CD14-positive monocyte (primary cell): ENCODE results near the gene CEACAM1. TPM values are rescaled to one million over a fixed set of nuclear protein-coding genes. Genes with fewer than 3 reads are reported as not detected.

Source experiments
- DNase-seq, 3 donors: peaks; one replicate each; pipeline ENCODE4 v3.0.0-alpha.2; 2011 to 2022
- H2AFZ ChIP-seq: 2 replicates; pipeline ENCODE4 v1.6.0; 2012; ENCODE audit warnings: mild to moderate bottlenecking, low read depth, low read length, inconsistent platforms; ENCODE audit not compliant: insufficient read depth, poor library complexity, severe bottlenecking
- H3K27ac ChIP-seq, 2 donors: 1 replicate in 1 of 2; 2 replicates in 1 of 2; pipeline ENCODE4 v1.5.1; 2012 to 2013; ENCODE audit warnings: low read length in 2 of 2, control low read depth in 1 of 2, inconsistent platforms in 1 of 2, low read depth in 1 of 2, mild to moderate bottlenecking in 1 of 2
- H3K27me3 ChIP-seq, 2 donors: one replicate each; pipeline versions ENCODE4 v1.6.0 to v1.6.1; 2011 to 2013; ENCODE audit warnings: low read length in 2 of 2; ENCODE audit not compliant: control insufficient read depth in 2 of 2, insufficient read depth in 2 of 2
- H3K36me3 ChIP-seq, 2 donors: replicated peaks in 1 of 2; 1 replicate in 1 of 2; 2 replicates in 1 of 2; pipeline versions ENCODE4 v1.5.1 to v1.6.1; 2012 to 2013; ENCODE audit warnings: low read length in 2 of 2, control low read depth in 1 of 2, inconsistent platforms in 1 of 2, mild to moderate bottlenecking in 1 of 2; ENCODE audit not compliant: insufficient read depth in 2 of 2, control insufficient read depth in 1 of 2
- H3K4me1 ChIP-seq, 2 donors: 1 replicate in 1 of 2; 2 replicates in 1 of 2; pipeline versions ENCODE4 v1.5.1 to v1.6.1; 2012 to 2013; ENCODE audit warnings: low read length in 2 of 2, control low read depth in 1 of 2, inconsistent platforms in 1 of 2, mild to moderate bottlenecking in 1 of 2, moderate library complexity in 1 of 2; ENCODE audit not compliant: insufficient read depth in 2 of 2, control insufficient read depth in 1 of 2
- H3K4me2 ChIP-seq: replicated peaks from 2 replicates; pipeline ENCODE3; 2012; ENCODE audit warnings: low read length, moderate library complexity, mild to moderate bottlenecking; ENCODE audit not compliant: poor library complexity, severe bottlenecking; ENCODE audit errors: extremely low read depth
- H3K4me3 ChIP-seq, 3 experiments: fragments of 200-600 bp in 1 of 3; sonication (generic) in 1 of 3; replicated peaks in 1 of 3; 1 replicate in 2 of 3; 2 replicates in 1 of 3; pipeline ENCODE4 v1.5.1; 2011 to 2013; ENCODE audit warnings: low read length in 3 of 3, mild to moderate bottlenecking in 3 of 3, control low read depth in 2 of 3, low read depth in 2 of 3, inconsistent platforms in 1 of 3, moderate library complexity in 1 of 3
- H3K79me2 ChIP-seq: 2 replicates; pipeline ENCODE4 v1.6.0; 2012; ENCODE audit warnings: mild to moderate bottlenecking, control low read depth, inconsistent platforms, low read length, moderate library complexity; ENCODE audit not compliant: insufficient read depth
- H3K9ac ChIP-seq: 2 replicates; pipeline ENCODE4 v1.6.0; 2017; ENCODE audit warnings: low read length, mild to moderate bottlenecking; ENCODE audit not compliant: insufficient read depth, poor library complexity, severe bottlenecking
- H3K9me3 ChIP-seq, 2 donors: replicated peaks in 1 of 2; 1 replicate in 1 of 2; 2 replicates in 1 of 2; pipeline versions ENCODE4 v1.5.1 to v1.6.1; 2012 to 2013; ENCODE audit warnings: low read length in 2 of 2, control low read depth in 1 of 2; ENCODE audit not compliant: control insufficient read depth in 1 of 2, insufficient read depth in 1 of 2
- H4K20me1 ChIP-seq: 2 replicates; pipeline ENCODE4 v1.6.0; 2012; ENCODE audit warnings: mild to moderate bottlenecking, low read length, control low read depth, moderate library complexity; ENCODE audit not compliant: insufficient read depth
- H3K27ac Mint-ChIP-seq, 7 donors: one replicate each; pipeline ENCODE4 v1.8.0; 2020; ENCODE audit warnings: mild to moderate bottlenecking in 7 of 7, mixed read lengths in 7 of 7, moderate library complexity in 6 of 7, inconsistent platforms in 2 of 7
- H3K27me3 Mint-ChIP-seq, 3 donors: one replicate each; pipeline ENCODE4 v1.8.0; 2021 to 2022; ENCODE audit warnings: low read depth in 3 of 3, mild to moderate bottlenecking in 3 of 3, mixed read lengths in 3 of 3, moderate library complexity in 3 of 3, inconsistent platforms in 1 of 3
- H3K36me3 Mint-ChIP-seq, 2 donors: one replicate each; pipeline ENCODE4 v1.8.0; 2020; ENCODE audit warnings: mixed read lengths in 2 of 2, inconsistent platforms in 1 of 2, mild to moderate bottlenecking in 1 of 2
- H3K4me1 Mint-ChIP-seq: one replicate; pipeline ENCODE4 v1.8.0; 2020; ENCODE audit warnings: mild to moderate bottlenecking, mixed read lengths
- H3K4me3 Mint-ChIP-seq, 2 donors: one replicate each; pipeline ENCODE4 v1.8.0; 2020; ENCODE audit warnings: mild to moderate bottlenecking in 2 of 2, mixed read lengths in 2 of 2, moderate library complexity in 1 of 2
- H3K9me3 Mint-ChIP-seq, 7 donors: one replicate each; pipeline ENCODE4 v1.8.0; 2020 to 2022; ENCODE audit warnings: mixed read lengths in 7 of 7, mild to moderate bottlenecking in 6 of 7, moderate library complexity in 6 of 7, inconsistent platforms in 2 of 7
- WGBS: methylation state at CpG from one replicate; pipeline ENCODE4 v1.1.5; 2013; ENCODE audit warnings: missing lambda C conversion rate; ENCODE audit not compliant: insufficient coverage; 5-methylcytosine and 5-hydroxymethylcytosine counted together
- intact Hi-C, 2 donors: fragments of 100-400 bp; cut with micrococcal nuclease; formaldehyde crosslinking; loops; one replicate each; pipeline versions ENCODE4 v1.15.0 to v1.15.1; 2023
- polyA plus RNA-seq, 3 donors: library from polyadenylated mRNA; depleted of rRNA in 1 of 3; unstranded in 2 of 3; stranded (reverse) in 1 of 3; fragments of 300-500 nt in 2 of 3; fragments of >200 nt in 1 of 3; fragmentation: Illumina TruSeq in 2 of 3; gene quantifications; 1 replicate in 2 of 3; 2 replicates in 1 of 3; pipeline ENCODE4 v1.2.3, GENCODE V29; 2012 to 2021
- TF ChIP-seq, protein P1 (sequence below): fragments of 200-600 bp; IDR thresholded peaks from one replicate; pipeline ENCODE4 v1.8.0; 2022; ENCODE audit warnings: antibody characterized with exemption, mild to moderate bottlenecking

The CEACAM1 gene
- polyA plus RNA-seq, 3 donors, result 0.09 to 0.40 (median 0.22) TPM

DNA sequence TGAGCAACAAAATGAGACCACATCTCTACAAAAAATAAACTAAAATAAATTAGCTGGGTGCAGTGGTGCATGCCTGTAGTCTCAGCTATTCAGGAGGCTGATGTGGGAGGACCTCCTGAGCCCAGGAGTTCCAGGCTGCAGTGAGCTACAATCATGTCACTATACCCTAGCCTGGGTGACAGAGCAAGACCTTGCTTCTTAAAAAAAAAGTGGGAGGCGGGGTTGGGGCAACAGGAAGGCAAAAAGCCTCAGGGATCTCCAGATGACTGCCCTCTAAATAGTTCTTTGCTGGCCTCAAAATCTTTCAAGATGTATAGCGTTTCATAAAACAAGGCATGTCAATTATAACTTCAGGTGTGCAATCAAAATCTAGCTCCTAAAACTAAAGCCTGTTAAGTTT lies 48.0 kb upstream of the CEACAM1 start:
- intact Hi-C loops, result no loop called here
- Histone ChIP-seq H3K9ac (no peak overlapping the region), H3K9me3 (no peaks in the 10 kb centered on the region), H3K79me2 (no peaks in the 10 kb centered on the region), H3K27me3 (no peaks in the 10 kb centered on the region), H3K36me3 (no peaks in the 10 kb centered on the region), H3K4me3 (no peak overlapping the region), H2AFZ (no peak overlapping the region), H4K20me1 (no peaks in the 10 kb centered on the region), H3K4me2 (no peak overlapping the region), H3K4me1 (peaks cover 11 to 12% of the 10 kb centered on the region in 2 donors), H3K27ac (no peak overlapping the region)
- Mint-ChIP-seq H3K9me3 (no peaks in the 10 kb centered on the region), H3K36me3 (no peaks in the 10 kb centered on the region), H3K4me3 (no peak overlapping the region), H3K27ac (no peak overlapping the region), H3K4me1 (peaks cover 31% of the 10 kb centered on the region), H3K27me3 (peaks cover 0 to 3% (median 3%) of the 10 kb centered on the region in 3 donors)
- TF ChIP-seq, protein P1, sequence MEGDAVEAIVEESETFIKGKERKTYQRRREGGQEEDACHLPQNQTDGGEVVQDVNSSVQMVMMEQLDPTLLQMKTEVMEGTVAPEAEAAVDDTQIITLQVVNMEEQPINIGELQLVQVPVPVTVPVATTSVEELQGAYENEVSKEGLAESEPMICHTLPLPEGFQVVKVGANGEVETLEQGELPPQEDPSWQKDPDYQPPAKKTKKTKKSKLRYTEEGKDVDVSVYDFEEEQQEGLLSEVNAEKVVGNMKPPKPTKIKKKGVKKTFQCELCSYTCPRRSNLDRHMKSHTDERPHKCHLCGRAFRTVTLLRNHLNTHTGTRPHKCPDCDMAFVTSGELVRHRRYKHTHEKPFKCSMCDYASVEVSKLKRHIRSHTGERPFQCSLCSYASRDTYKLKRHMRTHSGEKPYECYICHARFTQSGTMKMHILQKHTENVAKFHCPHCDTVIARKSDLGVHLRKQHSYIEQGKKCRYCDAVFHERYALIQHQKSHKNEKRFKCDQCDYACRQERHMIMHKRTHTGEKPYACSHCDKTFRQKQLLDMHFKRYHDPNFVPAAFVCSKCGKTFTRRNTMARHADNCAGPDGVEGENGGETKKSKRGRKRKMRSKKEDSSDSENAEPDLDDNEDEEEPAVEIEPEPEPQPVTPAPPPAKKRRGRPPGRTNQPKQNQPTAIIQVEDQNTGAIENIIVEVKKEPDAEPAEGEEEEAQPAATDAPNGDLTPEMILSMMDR, result no peak
- WGBS, result 100% methylated on average over 1 of the region's 2 CpGs
- no peak for DNase-seq

DNA sequence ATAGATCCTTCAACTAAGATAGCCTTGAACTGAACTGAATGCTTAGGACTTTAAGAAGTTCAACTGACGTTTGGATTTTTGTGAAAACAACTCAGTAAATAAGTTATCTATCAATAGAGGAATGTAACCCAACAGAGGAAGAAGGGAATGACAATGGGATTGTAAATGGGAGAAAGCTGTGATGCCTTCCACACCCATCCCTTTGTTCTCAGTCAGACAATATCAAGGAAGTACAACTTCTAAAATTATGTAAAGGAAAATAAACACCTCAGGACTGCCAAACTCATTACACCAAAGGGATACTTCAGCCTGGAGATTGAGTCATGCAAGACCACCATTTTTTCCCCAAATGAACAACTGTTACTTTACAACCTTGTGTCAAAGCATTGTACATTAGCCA lies 45.4 kb upstream of the CEACAM1 start:
- peaks cover 22 to 31% of the 10 kb centered on the region in 2 donors for H3K4me1 ChIP-seq
- no peaks in the 10 kb centered on the region for H4K20me1 ChIP-seq
- H3K9ac ChIP-seq, result no peak overlapping the region
- H3K79me2 ChIP-seq, result no peaks in the 10 kb centered on the region
- H3K27ac ChIP-seq, result no peak overlapping the region
- no peaks in the 10 kb centered on the region for H3K36me3 ChIP-seq
- TF ChIP-seq, protein P1, result no peak
- WGBS, result no CpG with 5 or more reads among the region's 1 CpG
- H3K36me3 Mint-ChIP-seq, result no peaks in the 10 kb centered on the region
- no peaks in the 10 kb centered on the region for H3K9me3 Mint-ChIP-seq
- no peak overlapping the region for H2AFZ ChIP-seq
- no peak overlapping the region for H3K4me2 ChIP-seq
- DNase-seq, result no peak
- H3K4me1 Mint-ChIP-seq, result peaks cover 52% of the 10 kb centered on the region
- H3K27me3 ChIP-seq, result no peaks in the 10 kb centered on the region
- no peaks in the 10 kb centered on the region for H3K9me3 ChIP-seq
- H3K27me3 Mint-ChIP-seq, result peaks cover 0 to 3% (median 3%) of the 10 kb centered on the region in 3 donors
- no peak overlapping the region for H3K4me3 ChIP-seq
- H3K4me3 Mint-ChIP-seq, result no peak overlapping the region
- intact Hi-C loops, result no loop called here
- no peak overlapping the region for H3K27ac Mint-ChIP-seq
